Stimulated activated CD4-positive, alpha-beta T cell treated with anti-CD3 and anti-CD28 coated beads, Interleukin-4, amount 100 ng/mL, for 1 hour (primary cell): ENCODE measurements around the gene RFXAP.

Experiments used
- DNase-seq: peaks from one replicate; pipeline ENCODE4 v3.0.0-alpha.2; 2020

The RFXAP gene

DNA sequence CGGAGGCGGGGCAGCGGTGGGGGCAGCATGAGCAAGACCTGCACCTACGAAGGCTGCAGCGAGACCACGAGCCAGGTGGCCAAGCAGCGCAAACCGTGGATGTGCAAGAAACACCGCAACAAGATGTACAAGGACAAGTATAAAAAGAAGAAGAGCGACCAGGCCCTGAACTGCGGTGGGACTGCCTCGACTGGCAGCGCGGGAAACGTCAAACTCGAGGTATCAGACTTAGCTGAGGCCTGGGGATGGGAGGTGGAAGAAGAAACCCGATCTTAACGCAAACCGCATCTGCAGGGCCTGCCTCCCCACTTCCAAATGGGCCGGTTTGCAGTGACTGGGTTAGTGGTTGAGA is 693 bp downstream of the RFXAP start:
- peak; percentile 20 for DNase-seq

DNA sequence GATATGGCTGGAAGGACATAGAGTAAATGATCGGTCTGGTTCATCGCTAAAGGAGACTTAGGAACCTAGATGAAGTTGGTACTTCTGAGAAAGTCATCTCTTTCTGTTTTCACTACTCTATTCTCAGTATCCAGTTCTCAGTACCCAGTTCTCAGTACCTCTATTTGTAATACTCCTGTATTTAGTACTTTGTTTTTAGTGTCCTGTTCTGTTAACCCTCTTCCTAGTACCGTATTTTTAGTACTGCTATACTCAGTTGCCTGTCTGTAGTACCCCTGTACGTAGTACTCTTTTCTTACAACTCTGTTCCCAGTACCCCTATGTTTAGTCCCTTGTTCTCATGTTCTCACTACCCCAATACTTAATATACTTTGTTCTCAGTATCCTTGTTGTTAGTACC is 1.2 kb downstream of the RFXAP start:
- no peak for DNase-seq

- DNase-seq: no peak
Measured at GRCh38 chr13:36822785-36823184, 3.8 kb downstream of the RFXAP start.

- DNase-seq: no peak
Measured at GRCh38 chr13:36829753-36830152, 10.7 kb downstream of the RFXAP start.

GRCh38 chr13:36831291-36831690 is 12.3 kb downstream of the RFXAP start:
- no peak for DNase-seq

GRCh38 chr13:36834299-36834698 is 15.3 kb downstream of the RFXAP start:
- DNase-seq: no peak

GRCh38 chr13:36837354-36838092 is 18.5 kb downstream of the RFXAP start:
- no peak for DNase-seq

GRCh38 chr13:36839281-36839680 is 20.3 kb downstream of the RFXAP start:
- no peak for DNase-seq

DNA sequence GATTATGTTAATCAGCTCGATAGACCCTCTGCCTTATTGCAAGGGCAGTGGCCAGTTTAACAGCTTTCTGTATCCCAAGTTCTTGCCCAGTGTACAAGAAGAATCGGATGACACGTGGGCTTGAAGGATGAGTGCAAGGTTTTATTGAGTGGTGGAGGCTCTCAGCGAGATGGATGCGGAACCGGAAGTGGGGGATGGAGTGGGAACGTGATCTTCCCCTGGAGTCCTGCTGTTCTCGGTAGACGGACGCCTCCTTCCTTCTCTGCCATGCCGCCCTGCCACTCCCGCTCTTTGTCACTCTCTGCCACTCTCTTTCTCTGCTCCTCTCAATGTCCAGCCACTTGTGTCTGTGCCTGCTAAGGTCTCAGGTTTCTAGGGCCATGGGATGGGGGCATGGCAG is 21.0 kb downstream of the RFXAP start:
- no peak for DNase-seq

- DNase-seq: no peak
Measured at GRCh38 chr13:36840718-36841250, 21.8 kb downstream of the RFXAP start.

DNA sequence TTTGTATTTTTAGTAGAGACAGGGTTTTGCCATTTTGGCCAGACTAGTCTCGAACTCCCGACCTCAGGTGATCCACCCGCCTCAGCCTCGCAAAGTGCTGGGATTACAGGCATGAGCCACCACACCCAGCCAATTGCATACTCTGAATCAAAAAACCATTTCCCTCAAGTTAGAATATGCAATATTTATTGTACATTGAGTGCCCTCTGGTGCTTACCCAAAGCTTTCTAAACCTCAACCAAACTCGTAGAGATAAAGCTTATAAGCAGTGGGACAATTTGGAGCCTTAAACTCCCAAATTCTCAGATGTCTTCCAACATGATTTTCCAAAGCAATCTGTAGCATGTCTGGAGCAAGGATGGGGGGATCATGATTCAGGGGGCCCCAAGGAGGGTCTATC is 22.4 kb downstream of the RFXAP start:
- no peak for DNase-seq

DNA sequence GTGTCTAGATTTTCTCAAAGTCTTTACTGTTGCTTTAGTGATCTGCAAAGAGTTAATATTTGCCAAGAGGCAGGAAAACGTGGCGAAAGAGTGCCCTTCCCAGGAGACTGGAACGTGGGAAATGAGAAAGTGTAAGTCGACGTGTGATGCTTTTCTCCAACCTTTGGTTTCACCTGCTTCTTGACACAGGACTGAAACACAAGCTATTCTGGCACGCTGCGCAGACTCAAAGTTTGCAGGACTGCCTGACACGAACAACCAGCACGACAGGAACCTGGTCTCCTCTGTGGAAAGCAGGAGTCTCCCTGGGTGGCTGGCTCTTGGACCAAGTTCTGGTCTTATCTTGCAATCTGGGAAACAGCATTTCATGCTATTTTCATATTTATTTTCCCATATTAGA is 28.6 kb downstream of the RFXAP start:
- DNase-seq: no peak

DNA sequence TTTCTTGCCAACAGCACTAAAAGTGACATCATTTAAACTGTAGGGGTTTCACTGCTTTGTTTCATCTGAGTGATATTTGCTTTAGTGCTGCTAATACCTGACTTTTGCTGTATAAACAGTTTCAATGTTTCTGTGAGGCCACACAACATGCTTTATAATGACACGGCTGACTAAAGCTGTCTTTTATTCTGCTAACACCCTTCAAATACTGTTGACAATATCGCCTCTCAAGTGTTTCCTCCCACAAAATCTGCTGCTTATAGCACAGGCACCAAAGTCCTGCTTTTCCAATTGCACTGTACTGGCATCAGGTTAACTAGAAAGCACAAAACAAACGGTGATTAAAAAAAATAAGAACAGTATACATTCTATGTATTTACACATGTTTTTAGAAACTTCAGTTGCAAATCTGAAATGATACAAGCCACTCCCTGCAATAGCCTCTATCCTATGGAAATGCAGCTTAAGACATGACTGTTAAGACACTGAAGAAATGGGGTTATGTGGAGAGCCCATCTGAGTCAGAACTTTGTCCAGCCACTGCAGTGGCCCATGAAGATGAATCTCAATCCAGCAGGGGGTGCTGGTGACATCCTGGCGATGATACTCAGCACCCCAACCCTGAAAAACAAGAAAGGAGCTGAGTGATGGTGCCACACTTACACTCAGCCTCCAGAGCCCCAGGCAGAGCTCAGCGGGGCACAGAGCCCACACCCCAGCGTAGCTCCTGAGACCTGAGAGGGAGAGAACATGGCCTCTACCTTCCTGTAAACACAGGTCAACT is 29.4 kb downstream of the RFXAP start:
- no peak for DNase-seq

DNA sequence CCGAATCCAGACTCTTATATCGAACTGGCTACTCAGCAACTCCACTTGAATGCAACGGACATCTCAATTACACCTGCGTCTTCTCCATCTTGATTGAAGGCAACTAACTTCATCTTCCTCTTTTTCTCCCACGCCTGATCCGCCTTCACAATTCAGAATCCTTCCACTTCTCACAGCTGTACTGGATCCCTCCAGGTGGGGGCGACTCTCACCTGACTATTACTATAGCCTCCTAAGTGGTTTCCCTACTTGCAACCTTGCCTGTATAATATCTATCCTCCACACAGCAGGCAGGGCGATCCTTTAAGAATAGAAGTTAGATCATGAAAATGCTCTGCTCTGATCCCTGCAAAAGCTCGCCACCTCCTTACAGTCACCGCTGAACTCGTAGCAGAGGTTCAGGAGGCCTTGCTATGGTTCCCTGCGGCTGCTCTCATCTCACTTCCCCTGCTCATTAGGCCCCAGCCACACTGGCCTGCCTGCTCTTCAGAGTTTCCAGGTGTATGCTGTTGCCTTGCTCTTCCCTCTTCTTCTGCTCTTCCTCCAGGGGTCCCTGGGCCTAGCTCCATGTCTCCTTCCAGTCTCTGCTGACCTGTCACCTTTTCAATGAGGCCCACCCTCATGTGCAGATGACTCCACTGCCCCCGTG is 31.9 kb downstream of the RFXAP start:
- DNase-seq: no peak

DNA sequence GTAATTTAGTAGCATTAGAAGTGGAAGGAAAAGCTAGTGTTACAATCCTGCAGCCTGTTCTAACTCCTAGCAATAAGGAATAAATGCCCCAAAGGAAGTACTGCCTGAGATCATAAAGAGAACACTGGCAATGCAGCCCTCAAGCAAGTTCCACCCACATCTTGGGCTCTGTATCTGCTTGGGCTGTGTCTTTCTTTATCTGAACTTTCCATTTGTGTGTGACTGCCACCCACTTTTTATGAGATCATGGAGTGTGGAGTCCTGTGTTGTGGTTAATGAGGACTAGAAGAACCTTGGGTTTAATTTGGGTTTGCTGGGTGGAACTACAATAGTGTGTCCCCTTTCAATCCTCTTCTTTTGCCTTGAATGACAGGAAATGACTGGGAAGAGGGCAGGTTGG is 38.2 kb downstream of the RFXAP start:
- no peak for DNase-seq

GRCh38 chr13:36858290-36858689 is 39.3 kb downstream of the RFXAP start:
- no peak for DNase-seq

DNA sequence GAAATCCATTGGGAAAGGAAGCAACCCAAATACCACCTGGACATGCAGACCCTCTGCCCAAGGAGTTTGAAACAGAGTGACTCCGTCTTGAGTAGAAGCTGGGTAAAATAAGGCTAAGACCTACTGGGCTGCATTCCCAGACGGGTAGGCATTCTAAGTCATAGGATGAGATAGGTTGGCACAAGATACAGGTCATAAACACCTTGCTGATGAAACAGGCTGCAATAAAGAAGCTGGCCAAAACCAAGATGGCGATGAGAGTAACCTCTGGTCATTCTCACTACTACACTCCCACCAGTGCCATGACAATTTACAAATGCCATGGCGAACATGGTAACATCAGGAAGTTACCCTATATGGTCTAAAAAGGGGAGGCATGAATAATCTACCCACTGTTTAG is 40.2 kb downstream of the RFXAP start:
- no peak for DNase-seq

DNA sequence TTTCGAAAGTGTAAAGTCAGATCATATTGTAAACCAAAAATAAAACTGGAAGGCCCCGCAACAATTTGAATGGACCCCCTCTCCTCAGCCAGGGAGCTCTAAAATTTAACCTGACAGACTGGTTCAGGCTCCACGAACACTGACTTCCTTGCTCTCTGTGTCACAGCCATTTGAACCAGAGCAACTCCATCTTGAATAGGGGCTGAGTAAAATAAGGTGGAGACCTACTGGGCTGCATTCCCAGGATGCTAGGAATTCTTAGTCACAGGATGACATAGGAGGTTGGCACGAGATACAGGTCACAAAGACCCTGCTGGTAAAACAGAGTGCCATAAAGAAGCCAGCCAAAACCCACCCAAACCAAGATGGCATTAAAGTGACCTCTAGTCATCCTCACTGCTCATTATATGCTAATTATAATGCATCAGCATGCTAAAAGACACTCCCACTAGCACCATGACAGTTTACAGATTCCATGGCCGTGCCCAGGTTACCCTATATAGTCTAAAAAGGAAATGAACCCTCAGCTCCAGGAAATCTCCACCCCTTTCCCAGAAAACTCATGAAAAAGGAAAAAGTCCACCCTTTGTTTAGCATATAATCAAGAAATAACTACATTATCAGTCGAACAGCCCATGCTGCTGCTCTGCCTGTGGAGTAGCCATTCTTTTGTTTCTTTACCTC is 43.1 kb downstream of the RFXAP start:
- DNase-seq: no peak

DNA sequence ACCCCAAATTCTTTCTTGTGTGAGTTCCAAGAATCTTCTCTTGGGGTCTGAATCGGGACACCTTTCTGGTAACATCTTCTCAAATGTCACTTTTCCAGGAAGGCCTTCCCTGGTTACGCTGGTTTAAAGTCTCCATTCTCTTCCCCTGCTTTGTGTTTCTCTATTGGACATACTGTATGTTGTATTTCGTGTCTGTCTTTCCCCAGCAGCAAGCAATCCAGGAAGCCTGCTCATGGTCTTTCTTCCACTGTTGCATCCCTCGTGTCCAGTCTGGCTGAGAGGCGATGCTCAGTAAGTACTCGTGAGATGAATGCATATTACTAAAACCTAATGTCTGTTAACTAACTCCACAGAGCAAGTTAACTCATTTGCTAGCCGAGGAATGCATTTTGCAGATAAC is 43.7 kb downstream of the RFXAP start:
- no peak for DNase-seq

GRCh38 chr13:36865265-36865664 is 46.2 kb downstream of the RFXAP start:
- DNase-seq: no peak

DNA sequence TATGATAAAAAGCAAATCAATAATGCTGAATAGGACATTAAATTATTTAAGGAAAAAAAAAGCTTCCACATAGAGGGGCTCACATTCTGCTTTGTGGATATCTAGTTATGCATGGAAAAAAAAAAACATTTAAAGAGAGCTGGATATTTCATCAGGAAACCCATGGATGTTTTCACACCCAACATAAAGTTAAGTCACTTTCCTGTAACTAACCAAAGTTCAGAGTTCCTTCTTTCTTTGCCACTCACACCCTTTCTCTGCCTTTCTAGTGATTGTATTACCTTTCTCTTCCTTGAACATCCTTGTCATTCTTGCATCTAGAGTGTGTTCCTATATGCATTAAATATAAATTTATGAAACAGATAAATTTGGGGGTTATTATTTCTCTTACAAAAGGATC is 47.2 kb downstream of the RFXAP start:
- DNase-seq: no peak

DNA sequence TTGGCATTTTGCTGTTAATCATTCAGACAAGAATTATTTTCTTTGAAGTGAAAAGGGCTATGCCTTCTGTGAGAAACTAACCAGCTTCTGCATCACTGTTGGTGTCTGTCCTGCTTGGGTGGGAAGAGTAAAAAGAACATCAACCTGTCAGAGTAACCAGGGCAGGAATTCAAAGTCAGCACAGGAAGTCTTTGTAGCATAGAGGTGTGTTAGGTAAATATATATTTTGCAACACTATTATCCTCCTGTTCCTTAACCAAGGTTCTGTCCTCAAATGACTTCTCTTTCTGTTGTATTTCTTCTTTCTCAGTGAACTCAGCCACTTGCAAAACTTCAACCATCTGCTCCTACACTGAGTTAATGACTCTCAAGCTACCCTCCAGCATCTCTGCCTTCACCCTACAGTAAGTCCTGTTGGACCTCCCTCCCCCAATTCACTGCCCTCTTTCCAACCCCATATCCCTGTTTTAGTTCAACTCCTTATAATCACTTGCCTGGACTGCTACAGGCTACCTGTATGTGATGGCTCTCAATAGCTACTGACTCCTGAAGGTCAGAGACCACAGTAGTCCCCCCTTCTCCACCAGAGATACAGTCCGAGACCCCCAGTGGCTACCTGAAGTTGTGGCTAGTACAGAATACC is 51.1 kb downstream of the RFXAP start:
- no peak for DNase-seq

DNA sequence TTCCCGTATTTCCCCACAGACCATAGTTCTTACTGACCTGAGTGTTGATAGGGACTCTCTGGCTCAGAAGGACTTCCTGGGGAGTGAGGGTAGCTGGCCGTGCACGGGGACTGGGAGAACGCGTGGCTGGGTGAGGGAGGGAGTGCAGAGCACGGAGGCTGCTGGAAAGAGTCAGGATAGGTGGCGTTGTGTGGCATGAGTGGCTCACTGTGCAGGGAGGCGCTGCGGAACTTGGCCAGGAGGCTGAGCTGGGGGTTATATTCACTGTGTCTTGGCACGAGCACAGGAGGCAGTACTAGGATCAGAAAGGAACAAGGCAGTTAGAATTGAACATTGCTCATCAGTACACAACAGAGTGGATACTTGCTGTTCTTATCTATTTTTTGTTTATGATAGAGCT is 53.6 kb downstream of the RFXAP start:
- DNase-seq: no peak
